ENCODE results near the gene PKD2L1. TPM values are rescaled to one million over a fixed set of nuclear protein-coding genes. Genes with fewer than 3 reads are reported as not detected.
A peak's percentile ranks its signal among the peaks of the same experiment; 100 is the strongest.

PKD2L1 gene
- total RNA-seq, 1 donor from 2014 or later = not detected

- Mint-ChIP-seq H3K36me3 (ENCODE audit: low read depth) (peaks cover 72% of the 10 kb centered on the region), H3K9me3 (no peaks in the 10 kb centered on the region), H3K27me3 (ENCODE audit: low read depth) (no peaks in the 10 kb centered on the region), H3K4me3 (ENCODE audit: low read depth) (peak overlapping the region; percentile 100), H3K27ac (peak overlapping the region; percentile 56), H3K4me1 (ENCODE audit: low read depth) (peaks cover 67% of the 10 kb centered on the region)
- intact Hi-C loops (cut with micrococcal nuclease) = loop anchor here (5.0 kb wide), 1 partner anchor 43 kb away; no protein-coding TSS in a partner anchor
- DNase-seq (ENCODE audit: low spot score) = no peak
These were observed 19.1 kb upstream of the PKD2L1 start for GRCh38 chr10:100349087-100349486.

GRCh38 chr10:100348389-100348927 is 18.4 kb upstream of the PKD2L1 start:
- no peak for DNase-seq (ENCODE audit: low spot score)
- Mint-ChIP-seq H3K9me3 (no peaks in the 10 kb centered on the region), H3K4me3 (ENCODE audit: low read depth) (peak overlapping the region; percentile 100), H3K36me3 (ENCODE audit: low read depth) (peaks cover 66% of the 10 kb centered on the region), H3K27me3 (ENCODE audit: low read depth) (no peaks in the 10 kb centered on the region), H3K4me1 (ENCODE audit: low read depth) (peaks cover 64% of the 10 kb centered on the region), H3K27ac (peak overlapping the region; percentile 92)
- intact Hi-C loops (cut with micrococcal nuclease) = loop anchor here (5.0 kb wide), 1 partner anchor 44 kb away; no protein-coding TSS in a partner anchor

GRCh38 chr10:100347568-100348195 is 17.7 kb upstream of the PKD2L1 start:
- peaks cover 58% of the 10 kb centered on the region for H3K36me3 Mint-ChIP-seq (ENCODE audit: low read depth)
- peak overlapping the region; percentile 100 for H3K4me3 Mint-ChIP-seq (ENCODE audit: low read depth)
- peaks cover 61% of the 10 kb centered on the region for H3K4me1 Mint-ChIP-seq (ENCODE audit: low read depth)

GRCh38 chr10:100346765-100347567 is 16.9 kb upstream of the PKD2L1 start, which contains the start of gene SCD:
Gene SCD, plus strand, starts transcription at chr10:100347233. Its CDS starts 272 bp downstream, at chr10:100347505.
- intact Hi-C loops (cut with micrococcal nuclease) = loop anchor here (1.0 to 5.0 kb wide), 3 partner anchors 26 to 162 kb away; no protein-coding TSS in a partner anchor
- Mint-ChIP-seq H3K4me1 (ENCODE audit: low read depth) (peaks cover 57% of the 10 kb centered on the region), H3K4me3 (ENCODE audit: low read depth) (peak within 1 kb of the TSS; percentile 100), H3K9me3 (no peaks in the 10 kb centered on the region), H3K27ac (peak within 1 kb of the TSS; percentile 92), H3K36me3 (ENCODE audit: low read depth) (peaks cover 51% of the 10 kb centered on the region), H3K27me3 (ENCODE audit: low read depth) (no peaks in the 10 kb centered on the region)
- peak; percentile 90 for DNase-seq (ENCODE audit: low spot score)

More at GRCh38 chr10:100347568-100348195, 17.7 kb upstream of the PKD2L1 start:
- no peaks in the 10 kb centered on the region for H3K27me3 Mint-ChIP-seq (ENCODE audit: low read depth)
- no peaks in the 10 kb centered on the region for H3K9me3 Mint-ChIP-seq
- peak overlapping the region; percentile 92 for H3K27ac Mint-ChIP-seq
- intact Hi-C loops (cut with micrococcal nuclease) = loop anchor here (2.0 to 5.0 kb wide), 2 partner anchors 45 to 161 kb away; no protein-coding TSS in a partner anchor
- DNase-seq (ENCODE audit: low spot score) = no peak

- intact Hi-C loops (cut with micrococcal nuclease) = loop anchor here (1.0 to 5.0 kb wide), 3 partner anchors 27 to 162 kb away; no protein-coding TSS in a partner anchor
- DNase-seq (ENCODE audit: low spot score) = peak; percentile 69
- H3K27me3 Mint-ChIP-seq (ENCODE audit: low read depth) = no peaks in the 10 kb centered on the region
- peaks cover 51% of the 10 kb centered on the region for H3K4me1 Mint-ChIP-seq (ENCODE audit: low read depth)
- peak overlapping the region; percentile 100 for H3K4me3 Mint-ChIP-seq (ENCODE audit: low read depth)
- peaks cover 44% of the 10 kb centered on the region for H3K36me3 Mint-ChIP-seq (ENCODE audit: low read depth)
- peak overlapping the region; percentile 90 for H3K27ac Mint-ChIP-seq
- H3K9me3 Mint-ChIP-seq = no peaks in the 10 kb centered on the region
These were observed 16.3 kb upstream of the PKD2L1 start for GRCh38 chr10:100346351-100346764.

GRCh38 chr10:100345570-100346330 is 15.7 kb upstream of the PKD2L1 start:
- Mint-ChIP-seq H3K27ac (peak overlapping the region; percentile 90), H3K9me3 (no peaks in the 10 kb centered on the region), H3K27me3 (ENCODE audit: low read depth) (no peaks in the 10 kb centered on the region), H3K36me3 (ENCODE audit: low read depth) (peaks cover 38% of the 10 kb centered on the region), H3K4me1 (ENCODE audit: low read depth) (peaks cover 45% of the 10 kb centered on the region), H3K4me3 (ENCODE audit: low read depth) (peak overlapping the region; percentile 100)
- DNase-seq (ENCODE audit: low spot score) = no peak
- intact Hi-C loops (cut with micrococcal nuclease) = loop anchor here (1.0 to 5.0 kb wide), 3 partner anchors 28 to 163 kb away; no protein-coding TSS in a partner anchor

GRCh38 chr10:100344241-100344788 is 14.3 kb upstream of the PKD2L1 start:
- Mint-ChIP-seq H3K4me3 (ENCODE audit: low read depth) (peak overlapping the region; percentile 34), H3K4me1 (ENCODE audit: low read depth) (peaks cover 34% of the 10 kb centered on the region), H3K9me3 (no peaks in the 10 kb centered on the region), H3K27ac (peak overlapping the region; percentile 38), H3K27me3 (ENCODE audit: low read depth) (no peaks in the 10 kb centered on the region), H3K36me3 (ENCODE audit: low read depth) (peaks cover 24% of the 10 kb centered on the region)
- intact Hi-C loops (cut with micrococcal nuclease) = loop anchor here (5.0 kb wide), 1 partner anchor 57 kb away; the partner anchor contains the start of gene BLOC1S2
- no peak for DNase-seq (ENCODE audit: low spot score)

- H3K27ac Mint-ChIP-seq = peak overlapping the region; percentile 43
- intact Hi-C loops (cut with micrococcal nuclease) = loop anchor here (1.0 to 5.0 kb wide), 3 partner anchors 55 to 167 kb away; partner anchors contain the start of gene BLOC1S2
- H3K4me1 Mint-ChIP-seq (ENCODE audit: low read depth) = peaks cover 33% of the 10 kb centered on the region
These were observed 12.6 kb upstream of the PKD2L1 start for GRCh38 chr10:100342627-100342972.

GRCh38 chr10:100341953-100342626 is 12.1 kb upstream of the PKD2L1 start:
- H3K36me3 Mint-ChIP-seq (ENCODE audit: low read depth) = peaks cover 4% of the 10 kb centered on the region
- H3K9me3 Mint-ChIP-seq = no peaks in the 10 kb centered on the region
- intact Hi-C loops (cut with micrococcal nuclease) = loop anchor here (1.0 to 5.0 kb wide), 3 partner anchors 55 to 167 kb away; partner anchors contain the start of gene BLOC1S2
- H3K4me3 Mint-ChIP-seq (ENCODE audit: low read depth) = no peak overlapping the region
- DNase-seq (ENCODE audit: low spot score) = peak; percentile 35
- peaks cover 33% of the 10 kb centered on the region for H3K4me1 Mint-ChIP-seq (ENCODE audit: low read depth)
- peak overlapping the region; percentile 43 for H3K27ac Mint-ChIP-seq
- H3K27me3 Mint-ChIP-seq (ENCODE audit: low read depth) = no peaks in the 10 kb centered on the region

More at GRCh38 chr10:100342627-100342972, 12.6 kb upstream of the PKD2L1 start:
- Mint-ChIP-seq H3K4me3 (ENCODE audit: low read depth) (no peak overlapping the region), H3K27me3 (ENCODE audit: low read depth) (no peaks in the 10 kb centered on the region), H3K9me3 (no peaks in the 10 kb centered on the region), H3K36me3 (ENCODE audit: low read depth) (peaks cover 7% of the 10 kb centered on the region)
- DNase-seq (ENCODE audit: low spot score) = no peak

- H3K27ac Mint-ChIP-seq = no peak overlapping the region
- intact Hi-C loops (cut with micrococcal nuclease) = loop anchor here (5.0 kb wide), 1 partner anchor 54 kb away; the partner anchor contains the start of gene BLOC1S2
- DNase-seq (ENCODE audit: low spot score) = no peak
- peaks cover 4% of the 10 kb centered on the region for H3K36me3 Mint-ChIP-seq (ENCODE audit: low read depth)
- peaks cover 31% of the 10 kb centered on the region for H3K4me1 Mint-ChIP-seq (ENCODE audit: low read depth)
- no peaks in the 10 kb centered on the region for H3K9me3 Mint-ChIP-seq
- no peaks in the 10 kb centered on the region for H3K27me3 Mint-ChIP-seq (ENCODE audit: low read depth)
- no peak overlapping the region for H3K4me3 Mint-ChIP-seq (ENCODE audit: low read depth)
These were observed 11.2 kb upstream of the PKD2L1 start for GRCh38 chr10:100340948-100341847.
